Measurements from ENCODE around the gene ENKUR.

DNA sequence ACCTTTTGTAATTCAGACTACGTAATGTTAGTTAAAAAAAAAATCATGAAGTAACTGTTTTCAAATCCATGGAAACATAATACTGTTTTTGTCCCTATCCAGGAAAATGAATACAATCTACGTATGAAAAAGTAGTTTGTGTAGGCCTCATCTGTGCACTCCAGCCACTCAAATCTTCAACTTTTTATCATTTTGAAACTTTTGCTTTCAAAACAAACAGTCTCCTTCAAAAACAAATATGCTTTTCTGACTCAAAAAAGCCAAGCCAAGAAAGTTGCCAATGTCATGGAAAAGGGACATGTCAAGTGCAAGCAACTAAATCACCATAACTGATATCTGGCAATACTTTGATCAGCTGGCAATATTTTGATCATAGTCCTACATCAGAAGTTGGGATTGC lies 13.6 kb upstream of the ENKUR start:
- no peak for TF ChIP-seq CTCF (IDR thresholded peaks at IDR 0.05)
- no peak for TF ChIP-seq POLR2A (IDR thresholded peaks at IDR 0.05)
